OCI-LY1 (cell line): ENCODE results near the gene TBP.
A peak's percentile ranks its signal among the peaks of the same experiment; 100 is the strongest.

Experiments
- H2AFZ ChIP-seq: fragments of 200-600 bp; sonication (generic), shearing (Covaris generic); 2 replicates; pipeline ENCODE4 v1.6.0; 2014; ENCODE audit warnings: antibody characterized with exemption, mild to moderate bottlenecking, low read length
- H3F3A ChIP-seq: fragments of 200-600 bp; sonication (generic), shearing (Covaris generic); 2 replicates; pipeline ENCODE4 v1.6.0; 2014; ENCODE audit warnings: mild to moderate bottlenecking, antibody characterized with exemption, low read length, moderate library complexity; ENCODE audit not compliant: insufficient read depth
- H3K27ac ChIP-seq: fragments of 200-600 bp; sonication (generic); 2 replicates; pipeline ENCODE4 v1.5.1; 2014; ENCODE audit warnings: low read length, mixed run types, mild to moderate bottlenecking, low read depth; ENCODE audit not compliant: poor library complexity, severe bottlenecking
- H3K27me3 ChIP-seq: fragments of 200-600 bp; sonication (generic); 2 replicates; pipeline ENCODE4 v1.6.0; 2014; ENCODE audit warnings: antibody characterized with exemption, mild to moderate bottlenecking, low read length, moderate library complexity; ENCODE audit not compliant: insufficient read depth
- H3K36me3 ChIP-seq: fragments of 200-600 bp; sonication (generic); 2 replicates; pipeline ENCODE4 v1.6.1; 2014; ENCODE audit warnings: mild to moderate bottlenecking, antibody characterized with exemption, low read length, moderate library complexity, mixed read lengths; ENCODE audit not compliant: insufficient read depth
- H3K4me1 ChIP-seq: fragments of 200-600 bp; sonication (generic); 2 replicates; pipeline ENCODE4 v1.5.1; 2014; ENCODE audit warnings: mild to moderate bottlenecking, low read length, moderate library complexity; ENCODE audit not compliant: insufficient read depth, severe bottlenecking
- H3K4me2 ChIP-seq: fragments of 200-600 bp; sonication (generic), shearing (Covaris generic); 2 replicates; pipeline ENCODE4 v1.6.1; 2014; ENCODE audit warnings: low read length
- H3K4me3 ChIP-seq: fragments of 200-600 bp; sonication (generic); 2 replicates; pipeline ENCODE4 v1.5.1; 2014; ENCODE audit warnings: low read length, low read depth, mild to moderate bottlenecking, mixed read lengths; ENCODE audit not compliant: poor library complexity, severe bottlenecking
- H3K79me2 ChIP-seq: fragments of 200-600 bp; shearing (Covaris generic); 2 replicates; pipeline ENCODE4 v1.6.1; 2016; ENCODE audit warnings: mixed run types, low read length, mixed read lengths; ENCODE audit not compliant: insufficient read depth
- H3K9ac ChIP-seq: fragments of 200-600 bp; sonication (generic), shearing (Covaris generic); 2 replicates; pipeline ENCODE4 v1.6.1; 2014; ENCODE audit warnings: mild to moderate bottlenecking, low read length, mixed read lengths
- H3K9me2 ChIP-seq: fragments of 200-600 bp; sonication (generic), shearing (Covaris generic); 2 replicates; pipeline ENCODE4 v1.6.1; 2014; ENCODE audit warnings: low read depth, mild to moderate bottlenecking, low read length, mixed read lengths
- H3K9me3 ChIP-seq: fragments of 200-600 bp; shearing (Covaris generic); 2 replicates; pipeline ENCODE4 v1.6.1; 2014; ENCODE audit warnings: low read length, mixed read lengths
- H4K20me1 ChIP-seq: fragments of 200-600 bp; sonication (generic), shearing (Covaris generic); 2 replicates; pipeline ENCODE4 v1.6.0; 2016; ENCODE audit warnings: mild to moderate bottlenecking, low read length; ENCODE audit not compliant: insufficient read depth
- EZH2 ChIP-seq: fragments of 200-600 bp; sonication (generic), shearing (Covaris generic); IDR thresholded peaks from 2 replicates; pipeline ENCODE4 v1.8.0; 2017; ENCODE audit warnings: borderline replicate concordance, mixed run types, mild to moderate bottlenecking, antibody characterized with exemption, low read length, moderate library complexity, mixed read lengths
- TF ChIP-seq, protein P1 (sequence below): fragments of 200-600 bp; sonication (generic), shearing (Covaris generic); IDR thresholded peaks from 2 replicates; pipeline ENCODE4 v1.5.1; 2017; ENCODE audit warnings: mild to moderate bottlenecking, antibody characterized with exemption, low read length, moderate library complexity, mixed read lengths

Gene TBP

DNA sequence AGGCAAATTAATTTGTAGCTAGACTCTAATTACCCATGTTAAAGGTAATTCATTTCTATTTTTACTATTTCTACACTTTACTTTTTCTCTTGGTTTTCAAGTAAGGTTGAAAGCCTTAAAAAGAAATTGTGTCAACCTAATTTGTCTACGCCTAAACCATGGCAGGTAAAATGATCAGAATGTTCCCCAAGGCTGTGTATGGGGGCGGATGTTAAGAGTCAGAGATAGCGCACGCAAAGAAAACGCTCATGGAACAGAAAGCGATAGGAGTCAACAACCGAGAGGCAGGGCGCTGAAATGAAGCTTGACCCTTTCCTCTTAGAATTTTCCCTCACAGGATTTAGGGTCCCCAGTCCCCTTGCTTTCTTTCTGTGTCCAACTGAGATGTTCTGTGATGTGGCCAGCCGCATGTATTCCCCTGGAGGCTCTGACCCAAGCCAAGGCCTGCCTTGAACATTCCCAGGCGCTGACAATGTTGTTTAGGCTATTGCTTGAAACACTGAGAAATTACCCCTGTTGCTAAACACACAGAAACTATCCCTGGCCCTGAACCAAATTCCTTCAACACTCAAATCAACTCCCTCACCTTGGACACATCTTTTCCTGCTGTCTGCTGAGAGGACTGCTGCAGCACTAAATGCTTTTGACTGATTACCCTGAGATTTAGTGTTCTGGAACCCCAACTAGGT, 12.0 kb upstream of the TBP start:
- H3K27ac ChIP-seq = no peak overlapping the region
- peaks cover 99% of the 10 kb centered on the region for H3K36me3 ChIP-seq
- TF ChIP-seq EZH2 = no peak
- TF ChIP-seq, protein P1, sequence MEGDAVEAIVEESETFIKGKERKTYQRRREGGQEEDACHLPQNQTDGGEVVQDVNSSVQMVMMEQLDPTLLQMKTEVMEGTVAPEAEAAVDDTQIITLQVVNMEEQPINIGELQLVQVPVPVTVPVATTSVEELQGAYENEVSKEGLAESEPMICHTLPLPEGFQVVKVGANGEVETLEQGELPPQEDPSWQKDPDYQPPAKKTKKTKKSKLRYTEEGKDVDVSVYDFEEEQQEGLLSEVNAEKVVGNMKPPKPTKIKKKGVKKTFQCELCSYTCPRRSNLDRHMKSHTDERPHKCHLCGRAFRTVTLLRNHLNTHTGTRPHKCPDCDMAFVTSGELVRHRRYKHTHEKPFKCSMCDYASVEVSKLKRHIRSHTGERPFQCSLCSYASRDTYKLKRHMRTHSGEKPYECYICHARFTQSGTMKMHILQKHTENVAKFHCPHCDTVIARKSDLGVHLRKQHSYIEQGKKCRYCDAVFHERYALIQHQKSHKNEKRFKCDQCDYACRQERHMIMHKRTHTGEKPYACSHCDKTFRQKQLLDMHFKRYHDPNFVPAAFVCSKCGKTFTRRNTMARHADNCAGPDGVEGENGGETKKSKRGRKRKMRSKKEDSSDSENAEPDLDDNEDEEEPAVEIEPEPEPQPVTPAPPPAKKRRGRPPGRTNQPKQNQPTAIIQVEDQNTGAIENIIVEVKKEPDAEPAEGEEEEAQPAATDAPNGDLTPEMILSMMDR = no peak
- no peaks in the 10 kb centered on the region for H3K9me2 ChIP-seq
- H2AFZ ChIP-seq = no peak overlapping the region
- H3K9ac ChIP-seq = no peak overlapping the region
- no peaks in the 10 kb centered on the region for H3K9me3 ChIP-seq
- no peak overlapping the region for H3K4me3 ChIP-seq
- peaks cover 9% of the 10 kb centered on the region; the same call in 1 of the 2 replicates for H3K79me2 ChIP-seq
- H3K27me3 ChIP-seq = no peaks in the 10 kb centered on the region
- H3F3A ChIP-seq = no peaks in the 10 kb centered on the region
- no peak overlapping the region for H3K4me2 ChIP-seq
- no peaks in the 10 kb centered on the region for H3K4me1 ChIP-seq
- no peaks in the 10 kb centered on the region; the same call in 1 of the 2 replicates for H4K20me1 ChIP-seq

DNA sequence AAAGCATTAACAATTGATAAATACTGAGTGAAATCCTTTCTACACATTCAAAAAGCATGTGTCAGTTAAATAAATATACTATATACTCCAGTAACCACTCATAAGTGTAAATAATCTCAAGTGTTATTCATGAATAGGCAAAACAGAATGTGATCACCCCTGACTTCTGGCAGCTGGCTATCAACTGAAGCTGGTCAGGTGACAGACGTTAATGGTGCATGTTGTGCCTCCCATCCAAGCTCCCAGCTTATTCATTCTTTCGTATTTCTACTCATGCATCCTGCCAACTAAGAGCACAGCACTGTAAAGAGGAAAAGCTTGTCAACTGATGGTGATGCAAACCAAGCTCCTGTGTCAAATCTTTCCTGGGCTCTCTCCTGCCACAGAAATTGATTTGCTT, 8.8 kb upstream of the TBP start:
- Histone ChIP-seq H3K9ac (no peak overlapping the region), H3K79me2 (peaks cover 41% of the 10 kb centered on the region), H3F3A (no peaks in the 10 kb centered on the region), H2AFZ (no peak overlapping the region), H3K36me3 (peaks cover 99% of the 10 kb centered on the region), H3K9me3 (no peaks in the 10 kb centered on the region), H3K27ac (no peak overlapping the region), H4K20me1 (peaks cover 5% of the 10 kb centered on the region; the same call in 1 of the 2 replicates), H3K9me2 (no peaks in the 10 kb centered on the region), H3K27me3 (no peaks in the 10 kb centered on the region), H3K4me1 (peaks cover 8% of the 10 kb centered on the region), H3K4me2 (no peak overlapping the region), H3K4me3 (no peak overlapping the region)
- TF ChIP-seq, protein P1 = no peak
- no peak for TF ChIP-seq EZH2

DNA sequence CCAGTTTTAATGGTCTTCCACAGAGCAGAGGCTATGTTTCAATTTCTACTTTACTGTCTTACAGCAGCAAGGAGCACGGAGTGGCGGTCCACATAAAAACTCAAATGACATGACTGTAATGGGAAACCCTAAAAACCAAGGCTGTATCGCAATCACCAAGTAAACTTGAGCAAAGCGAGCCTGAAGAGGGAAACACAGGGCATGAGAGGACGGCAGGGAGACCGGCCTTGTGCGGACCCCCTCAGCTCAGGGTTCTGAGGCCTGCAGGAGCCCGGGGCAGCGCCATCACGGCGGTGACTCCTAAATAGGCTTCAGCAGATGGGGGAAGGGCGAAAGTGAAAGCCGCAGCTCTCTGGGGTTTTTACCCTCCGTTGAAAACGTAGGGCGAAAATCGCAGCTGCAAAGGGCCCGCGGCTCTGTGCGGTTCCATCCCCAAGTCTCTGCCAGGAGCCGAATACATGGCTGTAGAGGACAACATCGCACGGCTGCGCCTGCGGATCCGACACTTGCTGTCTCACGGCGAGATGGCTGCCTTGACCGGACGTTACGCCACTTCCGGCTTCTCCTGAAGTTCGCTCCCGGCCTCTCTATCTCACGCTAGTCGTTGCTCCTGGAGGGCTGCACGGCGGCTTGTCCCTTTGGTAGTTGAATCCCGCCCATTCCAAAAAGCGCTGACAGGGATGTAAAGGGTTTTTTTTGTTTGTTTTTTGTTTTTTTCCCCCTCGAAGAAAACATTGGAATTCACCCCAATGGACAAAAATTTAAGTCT, 1.2 kb upstream of the TBP start, which contains the start of gene PSMB1:
PSMB1 (minus strand) TSS at position 543 of the 769 bp plus-strand sequence; CDS start at position 478, 65 bp downstream.
- Histone ChIP-seq H3K79me2 (peaks cover 78% of the 10 kb centered on the region), H3K4me3 (peak within 1 kb of the TSS; percentile 83), H3F3A (no peaks in the 10 kb centered on the region), H2AFZ (peak within 1 kb of the TSS; percentile 98), H3K36me3 (peaks cover 47% of the 10 kb centered on the region), H3K9me2 (no peaks in the 10 kb centered on the region), H3K4me1 (peaks cover 46% of the 10 kb centered on the region), H3K27ac (peak within 1 kb of the TSS; percentile 90), H3K27me3 (no peaks in the 10 kb centered on the region), H3K4me2 (peak within 1 kb of the TSS; percentile 95), H3K9me3 (no peaks in the 10 kb centered on the region), H4K20me1 (0 out of 2 replicates have a peak, but pooled peaks cover 5% of the 10 kb centered on the region), H3K9ac (peak within 1 kb of the TSS; percentile 88)
- no peak for TF ChIP-seq EZH2
- TF ChIP-seq, protein P1 = no peak
